Upper lobe of right lung (tissue), 1 donor: Measurements from ENCODE around the gene HECTD4. TPM values are rescaled to one million over a fixed set of nuclear protein-coding genes. Genes with fewer than 3 reads are reported as not detected.
"Not testable (repeated sequence)": the region's sequence is repeated elsewhere in the genome, so short reads cannot be mapped to it uniquely, and the experiment has no call there.

ENCODE experiments used
- ATAC-seq: fragments of 200-7000 bp; cut with Tn5 transposase; one replicate; pipeline ENCODE4 v1.9.1; 2020; ENCODE audit warnings: mild to moderate bottlenecking, moderate library complexity
- DNase-seq: peaks from one replicate; pipeline ENCODE4 v3.0.0-alpha.2; 2020
- H3K27ac ChIP-seq: fragments of 200-600 bp; one replicate; pipeline ENCODE4 v1.8.0; 2022
- H3K27me3 ChIP-seq: fragments of 200-600 bp; one replicate; pipeline ENCODE4 v1.8.0; 2022; ENCODE audit warnings: mild to moderate bottlenecking
- H3K36me3 ChIP-seq: fragments of 200-600 bp; one replicate; pipeline ENCODE4 v1.8.0; 2022
- H3K4me1 ChIP-seq: fragments of 200-600 bp; one replicate; pipeline ENCODE4 v1.8.0; 2022
- H3K4me3 ChIP-seq: fragments of 200-600 bp; one replicate; pipeline ENCODE4 v1.8.0; 2022; ENCODE audit warnings: mild to moderate bottlenecking
- H3K9me3 ChIP-seq: fragments of 200-600 bp; one replicate; pipeline ENCODE4 v1.8.0; 2022
- intact Hi-C: fragments of 100-400 bp; cut with DNase I; formaldehyde crosslinking; loops from one replicate; pipeline ENCODE4 v1.11.0; 2022
- microRNA-seq: library from miRNA; unstranded; fragments of <30 nt; microRNA quantifications from one replicate; pipeline ENCODE4 v1.2.0, GENCODE V29; 2020; ENCODE audit warnings: borderline microRNAs expressed
- total RNA-seq: library from RNA; stranded (reverse); fragmentation: NEBNext Ultra II Directional; extraction: Animal tissue kit (Norgen Biotek cat#: 25700); gene quantifications from one replicate; pipeline ENCODE4 v1.2.1, GENCODE V29; 2021
- TF ChIP-seq, protein P1 (sequence below): fragments of 200-600 bp; IDR thresholded peaks from one replicate; pipeline ENCODE4 v1.8.0; 2022; ENCODE audit warnings: antibody characterized with exemption
- donor health status: DM: no; HTN: yes; CAD: no; lungs with severe emphysema.

Gene HECTD4
- total RNA-seq, 1 donor from 2014 or later: 54.7 TPM

DNA sequence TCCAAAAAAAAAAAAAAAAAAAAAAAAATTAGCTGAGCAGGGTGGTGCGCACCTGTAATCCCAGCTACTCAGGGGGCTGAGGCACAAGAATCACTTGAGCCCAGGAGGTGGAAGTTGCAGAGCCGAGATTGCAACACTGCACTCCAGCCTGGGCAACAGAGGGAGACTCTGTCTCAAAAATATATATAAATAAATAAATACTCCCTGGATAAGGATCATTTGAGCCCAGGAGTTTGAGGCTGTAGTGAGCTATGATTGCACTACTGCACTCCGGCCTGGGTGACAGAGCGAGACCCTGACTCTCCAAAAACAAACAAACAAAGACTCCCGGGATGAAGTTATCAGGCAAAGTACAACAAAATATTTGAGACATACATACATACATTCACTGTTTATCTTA is 270.3 kb downstream of the HECTD4 start:
- no peak overlapping the region for H3K4me3 ChIP-seq
- H3K27me3 ChIP-seq: no peaks in the 10 kb centered on the region
- no peaks in the 10 kb centered on the region for H3K36me3 ChIP-seq
- no peak overlapping the region for H3K27ac ChIP-seq
- intact Hi-C loops: no loop called here
- no peak for ATAC-seq
- peak; percentile 75 for DNase-seq
- H3K9me3 ChIP-seq: no peaks in the 10 kb centered on the region
- H3K4me1 ChIP-seq: peaks cover 26% of the 10 kb centered on the region
- TF ChIP-seq, protein P1, sequence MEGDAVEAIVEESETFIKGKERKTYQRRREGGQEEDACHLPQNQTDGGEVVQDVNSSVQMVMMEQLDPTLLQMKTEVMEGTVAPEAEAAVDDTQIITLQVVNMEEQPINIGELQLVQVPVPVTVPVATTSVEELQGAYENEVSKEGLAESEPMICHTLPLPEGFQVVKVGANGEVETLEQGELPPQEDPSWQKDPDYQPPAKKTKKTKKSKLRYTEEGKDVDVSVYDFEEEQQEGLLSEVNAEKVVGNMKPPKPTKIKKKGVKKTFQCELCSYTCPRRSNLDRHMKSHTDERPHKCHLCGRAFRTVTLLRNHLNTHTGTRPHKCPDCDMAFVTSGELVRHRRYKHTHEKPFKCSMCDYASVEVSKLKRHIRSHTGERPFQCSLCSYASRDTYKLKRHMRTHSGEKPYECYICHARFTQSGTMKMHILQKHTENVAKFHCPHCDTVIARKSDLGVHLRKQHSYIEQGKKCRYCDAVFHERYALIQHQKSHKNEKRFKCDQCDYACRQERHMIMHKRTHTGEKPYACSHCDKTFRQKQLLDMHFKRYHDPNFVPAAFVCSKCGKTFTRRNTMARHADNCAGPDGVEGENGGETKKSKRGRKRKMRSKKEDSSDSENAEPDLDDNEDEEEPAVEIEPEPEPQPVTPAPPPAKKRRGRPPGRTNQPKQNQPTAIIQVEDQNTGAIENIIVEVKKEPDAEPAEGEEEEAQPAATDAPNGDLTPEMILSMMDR: no peak

GRCh38 chr12:112110787-112111662 is 271.2 kb downstream of the HECTD4 start:
- peaks cover 24% of the 10 kb centered on the region for H3K4me1 ChIP-seq
- intact Hi-C loops, H3K27ac ChIP-seq: not testable (repeated sequence)

More at GRCh38 chr12:112110787-112111662, 271.2 kb downstream of the HECTD4 start:
- DNase-seq, H3K36me3 ChIP-seq, H3K4me3 ChIP-seq, ATAC-seq, H3K9me3 ChIP-seq, H3K27me3 ChIP-seq: not testable (repeated sequence)

Small RNA genes lying within 50 kb of the gene (microRNA-seq; reads per million reads assigned to microRNA genes)
- gene MIR6861: not detected

Other genes starting within 250 kb of the HECTD4 start
- gene RPL6, start 27.2 kb upstream of the HECTD4 start, total RNA-seq: 811 TPM
- gene PTPN11, start 36.5 kb upstream of the HECTD4 start, total RNA-seq: 98.7 TPM